ENCODE results near the gene ADAMTSL3. TPM values are rescaled to one million over a fixed set of nuclear protein-coding genes. Genes with fewer than 3 reads are reported as not detected.

The ADAMTSL3 gene
- total and polyA plus RNA-seq, 2 of the 8 experiments (the other 6 are each of a cell fraction or from before 2014, with no cell fraction given) = 0.35 to 1.4 TPM

- no peak overlapping the region for H3K27ac ChIP-seq (ENCODE audit: low read depth, low read length)
- no peaks in the 10 kb centered on the region for H3K27me3 ChIP-seq (replicated peaks in 1 of 4; ENCODE audit: control insufficient read depth in 3 of 4, extremely low read depth in 1 of 4, insufficient read depth in 3 of 4, low read length in 3 of 4)
- no peak overlapping the region for H4K8ac ChIP-seq (ENCODE audit: extremely low read depth, insufficient read depth, low read length)
- H4K20me1 ChIP-seq (replicated peaks in 1 of 2; ENCODE audit: control insufficient read depth in 1 of 2, insufficient read depth in 2 of 2, low read length in 2 of 2) = no peaks in the 10 kb centered on the region
- no peaks in the 10 kb centered on the region for H3K79me2 ChIP-seq (ENCODE audit: control insufficient read depth in 1 of 2, insufficient read depth in 2 of 2, low read length in 2 of 2)
- TF ChIP-seq TEAD4 (IDR thresholded peaks at IDR 0.05; ENCODE audit: low read depth, low read length) (no peak), MAX (IDR thresholded peaks at IDR 0.05) (no peak), SP2 (IDR thresholded peaks at IDR 0.05; ENCODE audit: low read length) (no peak), ASH2L (IDR thresholded peaks at IDR 0.05; ENCODE audit: low read length) (no peak)
- H3K4me2 ChIP-seq (ENCODE audit: insufficient read depth in 1 of 2, low read depth in 2 of 2, low read length in 2 of 2) = no peak overlapping the region
- H2BK5ac ChIP-seq (ENCODE audit: low read depth, low read length) = no peak overlapping the region
- H2AK5ac ChIP-seq (ENCODE audit: low read depth, low read length) = no peak overlapping the region
- DNase-seq (ENCODE audit: low read depth in 1 of 2, low spot score in 2 of 2) (no peak), FAIRE-seq (no peak)
- no peaks in the 10 kb centered on the region for H3K36me3 ChIP-seq (ENCODE audit: control insufficient read depth in 2 of 4, insufficient read depth in 4 of 4, low read length in 3 of 4)
- H3K9me3 ChIP-seq (ENCODE audit: insufficient read depth in 2 of 2, low read depth in 1 of 2, low read length in 1 of 2) = no peaks in the 10 kb centered on the region
- H2AFZ ChIP-seq (ENCODE audit: low read length) = no peak overlapping the region
- H3K4me1 ChIP-seq (replicated peaks in 1 of 4; ENCODE audit: control insufficient read depth in 3 of 4, insufficient read depth in 4 of 4, low read length in 3 of 4) = no peaks in the 10 kb centered on the region; a peak in 1 of 7 replicates
- H2BK15ac ChIP-seq (ENCODE audit: low read length) = no peak overlapping the region
- ChIA-PET CTCF (ENCODE audit: partially characterized antibody) (interaction anchor here (0.6 kb wide), 2 partner anchors 40 to 484 kb away, joined by 3 to 4 read pairs; no protein-coding TSS in a partner anchor), POLR2A (ENCODE audit: partially characterized antibody) (no interaction called here)
- no peak overlapping the region for H3K9ac ChIP-seq (replicated peaks in 1 of 4; ENCODE audit: extremely low read depth in 1 of 4, low read depth in 3 of 4, low read length in 3 of 4)
- WGBS, 2 experiments (ENCODE audit: extremely low coverage in 1 of 2, insufficient coverage in 1 of 2, insufficient read length in 1 of 2, insufficient replicate concordance in 2 of 2, low coverage in 1 of 2, low lambda C conversion rate in 2 of 2, missing lambda C conversion rate in 1 of 2) = 94% methylated on average over 4 of the region's 4 CpGs; no CpG with 5 or more reads in 1 of the 2 experiments
- no peak overlapping the region for H3K14ac ChIP-seq (ENCODE audit: insufficient read length)
- H2BK12ac ChIP-seq (ENCODE audit: low read depth, low read length) = no peak overlapping the region
- no peaks in the 10 kb centered on the region for H3K79me1 ChIP-seq (ENCODE audit: low read depth, low read length)
- H3K56ac ChIP-seq (replicated peaks; ENCODE audit: insufficient read length, low read depth, low read length) = no peak overlapping the region
- H3K18ac ChIP-seq (ENCODE audit: extremely low read depth, low read length) = no peak overlapping the region
- no peak overlapping the region for H3K4ac ChIP-seq (replicated peaks; ENCODE audit: insufficient read length, low read depth, low read length)
- no peak overlapping the region for H4K91ac ChIP-seq (replicated peaks; ENCODE audit: insufficient read length, low read length)
- no peak overlapping the region for H2BK20ac ChIP-seq (ENCODE audit: low read length)
- no peak overlapping the region for H2BK120ac ChIP-seq (replicated peaks; ENCODE audit: low read depth, low read length)
- H3K23me2 ChIP-seq (ENCODE audit: low read depth, low read length) = no peaks in the 10 kb centered on the region
- H3K23ac ChIP-seq (ENCODE audit: insufficient read length) = no peak overlapping the region
- no peak overlapping the region for H4K5ac ChIP-seq (ENCODE audit: insufficient read length, low read depth, low read length)
- H3K4me3 ChIP-seq (ENCODE audit: extremely low read depth in 1 of 4, insufficient read depth in 2 of 4, low read depth in 3 of 4, low read length in 4 of 4) = no peak overlapping the region
Measured at GRCh38 chr15:83943849-83944404, 290.0 kb downstream of the ADAMTSL3 start.
